ENCODE measurements around the gene GOLGA8O. TPM values are rescaled to one million over a fixed set of nuclear protein-coding genes. Genes with fewer than 3 reads are reported as not detected.
"Not testable (repeated sequence)": the region's sequence is repeated elsewhere in the genome, so short reads cannot be mapped to it uniquely, and the experiment has no call there.

GOLGA8O gene
- polyA plus RNA-seq, 2 donors = 0.18 to 0.41 TPM

GRCh38 chr15:32427635-32428034 lies 27.8 kb downstream of the GOLGA8O start:
- H3K36me3 ChIP-seq (ENCODE audit: control insufficient read depth in 2 of 2, insufficient read depth in 2 of 2, low read length in 1 of 2); H3K27me3 ChIP-seq (ENCODE audit: control insufficient read depth in 1 of 2, insufficient read depth in 2 of 2, low read length in 2 of 2); H3K9me3 ChIP-seq (ENCODE audit: control insufficient read depth in 2 of 2, insufficient read depth in 1 of 2, low read depth in 1 of 2, low read length in 1 of 2); H3K27ac ChIP-seq (ENCODE audit: low read depth in 2 of 2, low read length in 1 of 2); H3K4me1 ChIP-seq (ENCODE audit: control insufficient read depth in 2 of 2, insufficient read depth in 2 of 2, low read length in 1 of 2); H3K4me3 ChIP-seq (ENCODE audit: low read depth in 1 of 2, low read length in 2 of 2): not testable (repeated sequence)
- 60% methylated on average over 1 of the region's 4 CpGs; no CpG with 5 or more reads in 1 of the 2 donors for WGBS, 2 donors

- H3K36me3 ChIP-seq (ENCODE audit: control insufficient read depth in 2 of 2, insufficient read depth in 2 of 2, low read length in 1 of 2); H3K27me3 ChIP-seq (ENCODE audit: control insufficient read depth in 1 of 2, insufficient read depth in 2 of 2, low read length in 2 of 2); H3K27ac ChIP-seq (ENCODE audit: low read depth in 2 of 2, low read length in 1 of 2); H3K9me3 ChIP-seq (ENCODE audit: control insufficient read depth in 2 of 2, insufficient read depth in 1 of 2, low read depth in 1 of 2, low read length in 1 of 2); H3K4me3 ChIP-seq (ENCODE audit: low read depth in 1 of 2, low read length in 2 of 2); H3K4me1 ChIP-seq (ENCODE audit: control insufficient read depth in 2 of 2, insufficient read depth in 2 of 2, low read length in 1 of 2): not testable (repeated sequence)
- 76 to 80% methylated on average over 4 of the region's 4 CpGs for WGBS, 2 donors
Measured at GRCh38 chr15:32426511-32426910, 28.9 kb downstream of the GOLGA8O start.

- H3K9me3 ChIP-seq (ENCODE audit: control insufficient read depth in 2 of 2, insufficient read depth in 1 of 2, low read depth in 1 of 2, low read length in 1 of 2); H3K4me3 ChIP-seq (ENCODE audit: low read depth in 1 of 2, low read length in 2 of 2); H3K4me1 ChIP-seq (ENCODE audit: control insufficient read depth in 2 of 2, insufficient read depth in 2 of 2, low read length in 1 of 2); H3K27ac ChIP-seq (ENCODE audit: low read depth in 2 of 2, low read length in 1 of 2); H3K27me3 ChIP-seq (ENCODE audit: control insufficient read depth in 1 of 2, insufficient read depth in 2 of 2, low read length in 2 of 2); H3K36me3 ChIP-seq (ENCODE audit: control insufficient read depth in 2 of 2, insufficient read depth in 2 of 2, low read length in 1 of 2): not testable (repeated sequence)
- WGBS, 2 donors = 0 to 3% methylated on average over 2 of the region's 3 CpGs
Measured at GRCh38 chr15:32407903-32408302, 47.5 kb downstream of the GOLGA8O start.

- H3K36me3 ChIP-seq (ENCODE audit: control insufficient read depth in 2 of 2, insufficient read depth in 2 of 2, low read length in 1 of 2); H3K27me3 ChIP-seq (ENCODE audit: control insufficient read depth in 1 of 2, insufficient read depth in 2 of 2, low read length in 2 of 2); H3K4me1 ChIP-seq (ENCODE audit: control insufficient read depth in 2 of 2, insufficient read depth in 2 of 2, low read length in 1 of 2); H3K9me3 ChIP-seq (ENCODE audit: control insufficient read depth in 2 of 2, insufficient read depth in 1 of 2, low read depth in 1 of 2, low read length in 1 of 2); H3K27ac ChIP-seq (ENCODE audit: low read depth in 2 of 2, low read length in 1 of 2); H3K4me3 ChIP-seq (ENCODE audit: low read depth in 1 of 2, low read length in 2 of 2): not testable (repeated sequence)
- WGBS, 2 donors = no CpG with 5 or more reads among the region's 8 CpGs
Measured at GRCh38 chr15:32403192-32403591, 52.2 kb downstream of the GOLGA8O start, which contains the start of gene GOLGA8K. GOLGA8K (minus strand) TSS chr15:32403292; CDS start chr15:32403194, 98 bp downstream.

GRCh38 chr15:32396522-32396921 lies 58.9 kb downstream of the GOLGA8O start:
- 85 to 92% methylated on average over 3 of the region's 8 CpGs for WGBS, 2 donors

More at GRCh38 chr15:32396522-32396921, 58.9 kb downstream of the GOLGA8O start:
- H3K27ac ChIP-seq (ENCODE audit: low read depth in 2 of 2, low read length in 1 of 2); H3K36me3 ChIP-seq (ENCODE audit: control insufficient read depth in 2 of 2, insufficient read depth in 2 of 2, low read length in 1 of 2); H3K27me3 ChIP-seq (ENCODE audit: control insufficient read depth in 1 of 2, insufficient read depth in 2 of 2, low read length in 2 of 2); H3K9me3 ChIP-seq (ENCODE audit: control insufficient read depth in 2 of 2, insufficient read depth in 1 of 2, low read depth in 1 of 2, low read length in 1 of 2); H3K4me3 ChIP-seq (ENCODE audit: low read depth in 1 of 2, low read length in 2 of 2); H3K4me1 ChIP-seq (ENCODE audit: control insufficient read depth in 2 of 2, insufficient read depth in 2 of 2, low read length in 1 of 2): not testable (repeated sequence)

Other genes starting within 250 kb of the GOLGA8O start
- gene GOLGA8K, start 52.3 kb downstream of the GOLGA8O start, polyA plus RNA-seq = under 1 TPM; 0.08 to 0.47 TPM
- gene GOLGA8N, start 137.8 kb upstream of the GOLGA8O start, polyA plus RNA-seq = 1 to 10 TPM; 3.0 to 5.9 TPM
- gene ARHGAP11A, start 159.9 kb upstream of the GOLGA8O start, polyA plus RNA-seq = 1 to 10 TPM; 4.5 to 4.6 TPM
- under 1 TPM; 0.35 to 0.37 TPM for gene SCG5, start 186.1 kb upstream of the GOLGA8O start, polyA plus RNA-seq